ENCODE data around the gene OS9. TPM values are rescaled to one million over a fixed set of nuclear protein-coding genes. Genes with fewer than 3 reads are reported as not detected.

Gene OS9
- total and polyA plus RNA-seq, 4 donors, result 136 to 357 (median 216) TPM

GRCh38 chr12:57726884-57727757, 33.2 kb downstream of the OS9 start:
- H3K36me3 ChIP-seq (ENCODE audit: control insufficient read depth in 4 of 4, insufficient read depth in 3 of 4, low read depth in 1 of 4, low read length in 3 of 4), result no peaks in the 10 kb centered on the region
- H3K27ac ChIP-seq (ENCODE audit: low read depth in 1 of 2, low read length in 2 of 2), result no peak overlapping the region
- no peak overlapping the region for H3K9ac ChIP-seq (ENCODE audit: low read depth in 1 of 2, low read length in 2 of 2)

GRCh38 chr12:57727758-57728395, 33.9 kb downstream of the OS9 start:
- H3K4me1 ChIP-seq (ENCODE audit: control insufficient read depth in 4 of 4, insufficient read depth in 4 of 4, low read length in 3 of 4), result peaks cover 0 to 14% (median 9%) of the 10 kb centered on the region in 4 donors
- no peak overlapping the region for H3K27ac ChIP-seq (ENCODE audit: low read depth in 1 of 2, low read length in 2 of 2)
- peak; percentile 32 for DNase-seq (ENCODE audit: low spot score)
- H3K27me3 ChIP-seq (ENCODE audit: control insufficient read depth in 4 of 4, insufficient read depth in 4 of 4, low read length in 3 of 4), result no peaks in the 10 kb centered on the region
- TF ChIP-seq REST (IDR thresholded peaks at IDR 0.05) (no peak), RXRA (IDR thresholded peaks at IDR 0.05) (peak in 1 of 2 donors; percentile 17)
- H3K9me3 ChIP-seq (ENCODE audit: control insufficient read depth in 4 of 4, low read length in 3 of 4), result no peaks in the 10 kb centered on the region
- H3K9ac ChIP-seq (ENCODE audit: low read depth in 1 of 2, low read length in 2 of 2), result no peak overlapping the region
- H3K36me3 ChIP-seq (ENCODE audit: control insufficient read depth in 4 of 4, insufficient read depth in 3 of 4, low read depth in 1 of 4, low read length in 3 of 4), result no peaks in the 10 kb centered on the region
- 40% methylated on average over 21 of the region's 21 CpGs for WGBS
- no peak overlapping the region for H3K4me3 ChIP-seq (ENCODE audit: low read depth in 1 of 3, low read length in 3 of 3)

More at GRCh38 chr12:57726884-57727757, 33.2 kb downstream of the OS9 start:
- H3K4me3 ChIP-seq (ENCODE audit: low read depth in 1 of 3, low read length in 3 of 3), result peak overlapping the region in 1 of 3 donors; percentile 45
- TF ChIP-seq REST (IDR thresholded peaks at IDR 0.05) (peak; percentile 94), EGR1 (IDR thresholded peaks at IDR 0.05; ENCODE audit: low read depth in 2 of 2) (no peak)
- H3K4me1 ChIP-seq (ENCODE audit: control insufficient read depth in 4 of 4, insufficient read depth in 4 of 4, low read length in 3 of 4), result peaks cover 0 to 14% (median 9%) of the 10 kb centered on the region in 4 donors
- peak; percentile 36 for DNase-seq (ENCODE audit: low spot score)
- H3K27me3 ChIP-seq (ENCODE audit: control insufficient read depth in 4 of 4, insufficient read depth in 4 of 4, low read length in 3 of 4), result no peaks in the 10 kb centered on the region
- no peaks in the 10 kb centered on the region for H3K9me3 ChIP-seq (ENCODE audit: control insufficient read depth in 4 of 4, low read length in 3 of 4)
- WGBS, result 27% methylated on average over 76 of the region's 76 CpGs

DNA sequence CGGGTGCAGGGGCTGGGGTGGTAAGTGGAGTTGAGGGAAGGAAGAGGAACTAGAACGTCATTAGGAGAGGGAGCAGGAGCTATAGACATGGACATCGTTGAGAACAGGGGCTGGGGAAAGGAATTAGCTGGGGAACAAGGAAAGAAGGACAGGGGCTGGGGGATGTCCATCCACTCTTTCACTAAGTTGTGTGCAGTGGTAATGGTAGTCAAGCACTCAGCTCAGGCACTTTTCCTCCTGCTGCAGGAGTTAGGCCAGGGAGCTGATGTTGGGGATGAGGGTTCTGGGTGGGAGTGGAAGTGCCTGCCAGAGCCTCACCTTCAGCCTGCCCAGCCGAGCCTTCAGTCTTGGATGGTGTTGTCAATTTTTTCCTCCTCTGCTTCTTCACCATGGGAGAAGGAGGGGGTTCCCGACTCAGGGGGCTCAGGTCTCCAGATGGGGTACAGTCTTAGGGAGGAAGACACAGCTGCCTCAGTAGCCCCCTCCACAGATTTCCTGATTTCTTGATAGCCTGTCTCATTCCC, 35.5 kb downstream of the OS9 start:
- WGBS, result 58% methylated on average over 5 of the region's 5 CpGs
- no peaks in the 10 kb centered on the region for H3K9me3 ChIP-seq (ENCODE audit: control insufficient read depth in 4 of 4, low read length in 3 of 4)
- H3K36me3 ChIP-seq (ENCODE audit: control insufficient read depth in 4 of 4, insufficient read depth in 3 of 4, low read depth in 1 of 4, low read length in 3 of 4), result no peaks in the 10 kb centered on the region
- H3K4me1 ChIP-seq (ENCODE audit: control insufficient read depth in 4 of 4, insufficient read depth in 4 of 4, low read length in 3 of 4), result peaks cover 0 to 14% (median 9%) of the 10 kb centered on the region in 4 donors
- no peaks in the 10 kb centered on the region for H3K27me3 ChIP-seq (ENCODE audit: control insufficient read depth in 4 of 4, insufficient read depth in 4 of 4, low read length in 3 of 4)
- no peak overlapping the region for H3K27ac ChIP-seq (ENCODE audit: low read depth in 1 of 2, low read length in 2 of 2)
- DNase-seq (ENCODE audit: low spot score), result no peak
- no peak overlapping the region for H3K4me3 ChIP-seq (ENCODE audit: low read depth in 1 of 3, low read length in 3 of 3)
- H3K9ac ChIP-seq (ENCODE audit: low read depth in 1 of 2, low read length in 2 of 2), result no peak overlapping the region
- TF ChIP-seq NR2F2 (IDR thresholded peaks at IDR 0.05) (no peak), EGR1 (IDR thresholded peaks at IDR 0.05; ENCODE audit: low read depth in 2 of 2) (no peak), HNF4G (IDR thresholded peaks at IDR 0.05) (no peak), RXRA (IDR thresholded peaks at IDR 0.05) (no peak), FOXA2 (IDR thresholded peaks at IDR 0.05) (no peak), REST (IDR thresholded peaks at IDR 0.05) (no peak), ZBTB33 (IDR thresholded peaks at IDR 0.05) (no peak), RAD21 (IDR thresholded peaks at IDR 0.05) (no peak)
